ENCODE results near the gene PSMG3. TPM values are rescaled to one million over a fixed set of nuclear protein-coding genes. Genes with fewer than 3 reads are reported as not detected.

PSMG3 gene
- polyA plus RNA-seq, 1 donor (not counting 4 experiments of a cell fraction or from before 2014, with no cell fraction given): 49.6 TPM

- dilution Hi-C loops (cut with MboI; ENCODE audit: extremely low pct_ligation_motif_present, low sequenced_read_pairs): no loop called here
- Histone ChIP-seq H4K20me1 (ENCODE audit: control insufficient read depth, extremely low read depth, insufficient read depth, low read length) (no peaks in the 10 kb centered on the region), H3K9me1 (ENCODE audit: control insufficient read depth, extremely low read depth, insufficient read depth, low read length) (no peaks in the 10 kb centered on the region)
These were observed 32.1 kb upstream of the PSMG3 start for GRCh38 chr7:1601956-1602355.

GRCh38 chr7:1599640-1600395, 30.0 kb upstream of the PSMG3 start:
- H3K27ac ChIP-seq (ENCODE audit: control insufficient read depth, insufficient read depth, low read length): no peak overlapping the region
- no peaks in the 10 kb centered on the region for H3K4me1 ChIP-seq (ENCODE audit: control insufficient read depth, extremely low read depth, insufficient read depth, low read length)
- H3K9me1 ChIP-seq (ENCODE audit: control insufficient read depth, extremely low read depth, insufficient read depth, low read length): no peaks in the 10 kb centered on the region
- no peak overlapping the region for H2AFZ ChIP-seq (ENCODE audit: control insufficient read depth, low read length)
- no peak for DNase-seq (ENCODE audit: low read depth, low spot score)
- H3K36me3 ChIP-seq (ENCODE audit: control insufficient read depth in 2 of 2, extremely low read depth in 1 of 2, insufficient read depth in 2 of 2, low read length in 2 of 2): no peaks in the 10 kb centered on the region
- H3K79me2 ChIP-seq (ENCODE audit: control insufficient read depth, insufficient read depth, low read length): no peaks in the 10 kb centered on the region
- FAIRE-seq: no peak
- H4K20me1 ChIP-seq (ENCODE audit: control insufficient read depth, extremely low read depth, insufficient read depth, low read length): peaks cover 2% of the 10 kb centered on the region
- H3K27me3 ChIP-seq (ENCODE audit: control insufficient read depth, extremely low read depth, insufficient read depth, low read length): peaks cover 13% of the 10 kb centered on the region
- H3K4me2 ChIP-seq (ENCODE audit: control insufficient read depth, extremely low read depth, insufficient read depth, low read depth, low read length): no peak overlapping the region
- TF ChIP-seq EZH2 (IDR thresholded peaks at IDR 0.05; ENCODE audit: low read length): no peak
- TF ChIP-seq CTCF (optimal IDR thresholded peaks at IDR 0.05 in 1 of 3, IDR thresholded peaks at IDR 0.05 in 1 of 3, conservative IDR thresholded peaks at IDR 0.05 in 1 of 3; ENCODE audit: extremely low read depth in 1 of 3, insufficient read depth in 2 of 3, low read length in 3 of 3): no peak
- no peak overlapping the region for H3K9ac ChIP-seq (ENCODE audit: control insufficient read depth, extremely low read depth, insufficient read depth, low read length)
- no peak overlapping the region for H3K4me3 ChIP-seq (ENCODE audit: control insufficient read depth in 2 of 3, extremely low read depth in 1 of 3, insufficient read depth in 2 of 3, low read depth in 1 of 3, low read length in 3 of 3)
- H3K9me3 ChIP-seq (ENCODE audit: control insufficient read depth, low read depth, low read length): no peaks in the 10 kb centered on the region
- dilution Hi-C loops (cut with MboI; ENCODE audit: extremely low pct_ligation_motif_present, low sequenced_read_pairs): no loop called here

More at GRCh38 chr7:1601956-1602355, 32.1 kb upstream of the PSMG3 start:
- TF ChIP-seq EZH2 (IDR thresholded peaks at IDR 0.05; ENCODE audit: low read length): no peak
- TF ChIP-seq CTCF (optimal IDR thresholded peaks at IDR 0.05 in 1 of 3, IDR thresholded peaks at IDR 0.05 in 1 of 3, conservative IDR thresholded peaks at IDR 0.05 in 1 of 3; ENCODE audit: extremely low read depth in 1 of 3, insufficient read depth in 2 of 3, low read length in 3 of 3): no peak
- Histone ChIP-seq H3K9ac (ENCODE audit: control insufficient read depth, extremely low read depth, insufficient read depth, low read length) (no peak overlapping the region), H3K79me2 (ENCODE audit: control insufficient read depth, insufficient read depth, low read length) (no peaks in the 10 kb centered on the region), H3K27ac (ENCODE audit: control insufficient read depth, insufficient read depth, low read length) (no peak overlapping the region), H3K4me3 (ENCODE audit: control insufficient read depth in 2 of 3, extremely low read depth in 1 of 3, insufficient read depth in 2 of 3, low read depth in 1 of 3, low read length in 3 of 3) (no peak overlapping the region), H2AFZ (ENCODE audit: control insufficient read depth, low read length) (no peak overlapping the region), H3K4me1 (ENCODE audit: control insufficient read depth, extremely low read depth, insufficient read depth, low read length) (no peaks in the 10 kb centered on the region), H3K36me3 (ENCODE audit: control insufficient read depth in 2 of 2, extremely low read depth in 1 of 2, insufficient read depth in 2 of 2, low read length in 2 of 2) (no peaks in the 10 kb centered on the region), H3K9me3 (ENCODE audit: control insufficient read depth, low read depth, low read length) (no peaks in the 10 kb centered on the region), H3K27me3 (ENCODE audit: control insufficient read depth, extremely low read depth, insufficient read depth, low read length) (peaks cover 13% of the 10 kb centered on the region), H3K4me2 (ENCODE audit: control insufficient read depth, extremely low read depth, insufficient read depth, low read depth, low read length) (no peak overlapping the region)
- FAIRE-seq: no peak
- no peak for DNase-seq (ENCODE audit: low read depth, low spot score)
